Measurements from ENCODE around the gene MBD3L1. TPM values are rescaled to one million over a fixed set of nuclear protein-coding genes. Genes with fewer than 3 reads are reported as not detected.

MBD3L1 gene
- polyA plus RNA-seq, 3 donors: not detected

DNA sequence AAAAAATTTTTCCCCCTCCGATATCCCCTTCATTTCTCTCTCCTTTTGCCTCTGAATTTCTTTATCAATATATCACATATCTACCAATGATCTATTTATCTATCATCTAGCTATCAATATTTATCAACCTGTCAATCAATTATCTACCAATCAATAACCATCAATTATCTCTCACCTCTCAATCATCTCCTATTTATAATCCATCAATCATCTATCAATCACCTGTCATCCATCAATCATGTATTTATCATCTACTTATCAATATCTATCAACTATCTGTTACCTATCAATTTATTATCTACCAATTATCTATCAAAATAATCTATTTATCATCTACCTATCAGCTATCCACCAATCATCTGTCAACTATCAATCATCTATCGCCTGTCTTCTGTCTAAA lies 17.1 kb downstream of the MBD3L1 start:
- Histone ChIP-seq H3K4me2 (replicated peaks; ENCODE audit: extremely low read depth, low read length, poor library complexity, severe bottlenecking) (no peak overlapping the region), H3K4me1 (ENCODE audit: control insufficient read depth in 1 of 2, insufficient read depth in 2 of 2, low read length in 2 of 2) (no peaks in the 10 kb centered on the region), H3K27ac (ENCODE audit: low read depth in 1 of 2, low read length in 2 of 2) (no peak overlapping the region), H3K27me3 (ENCODE audit: control insufficient read depth in 2 of 2, insufficient read depth in 2 of 2, low read length in 2 of 2) (no peaks in the 10 kb centered on the region), H3K36me3 (replicated peaks in 1 of 2; ENCODE audit: control insufficient read depth in 1 of 2, insufficient read depth in 2 of 2, low read length in 2 of 2) (no peaks in the 10 kb centered on the region), H3K79me2 (ENCODE audit: insufficient read depth, low read length) (no peaks in the 10 kb centered on the region), H3K4me3 (replicated peaks in 1 of 3; ENCODE audit: low read depth in 2 of 3, low read length in 3 of 3) (no peak overlapping the region), H4K20me1 (ENCODE audit: insufficient read depth, low read length) (no peaks in the 10 kb centered on the region), H2AFZ (ENCODE audit: insufficient read depth, low read depth, low read length, poor library complexity, severe bottlenecking) (no peak overlapping the region), H3K9me3 (replicated peaks in 1 of 2; ENCODE audit: control insufficient read depth in 1 of 2, insufficient read depth in 1 of 2, low read length in 2 of 2) (peaks cover 15 to 33% of the 10 kb centered on the region in 2 donors), H3K9ac (ENCODE audit: insufficient read depth, low read length, poor library complexity, severe bottlenecking) (no peak overlapping the region)
- no peaks in the 10 kb centered on the region for H3K36me3 Mint-ChIP-seq
- no peaks in the 10 kb centered on the region for H3K4me1 Mint-ChIP-seq
- H3K4me3 Mint-ChIP-seq: no peak overlapping the region
- H3K27ac Mint-ChIP-seq: no peak overlapping the region
- no peak for DNase-seq
- intact Hi-C loops (cut with micrococcal nuclease): no loop called here
- 91% methylated on average over 2 of the region's 2 CpGs for WGBS (ENCODE audit: insufficient coverage)
- no peak for TF ChIP-seq CTCF (IDR thresholded peaks at IDR 0.05)
- peaks cover 16 to 46% (median 36%) of the 10 kb centered on the region in 7 donors for H3K9me3 Mint-ChIP-seq
- peaks cover under 1 to 4% (median 3%) of the 10 kb centered on the region in 3 donors for H3K27me3 Mint-ChIP-seq (ENCODE audit: low read depth in 3 of 3)

DNA sequence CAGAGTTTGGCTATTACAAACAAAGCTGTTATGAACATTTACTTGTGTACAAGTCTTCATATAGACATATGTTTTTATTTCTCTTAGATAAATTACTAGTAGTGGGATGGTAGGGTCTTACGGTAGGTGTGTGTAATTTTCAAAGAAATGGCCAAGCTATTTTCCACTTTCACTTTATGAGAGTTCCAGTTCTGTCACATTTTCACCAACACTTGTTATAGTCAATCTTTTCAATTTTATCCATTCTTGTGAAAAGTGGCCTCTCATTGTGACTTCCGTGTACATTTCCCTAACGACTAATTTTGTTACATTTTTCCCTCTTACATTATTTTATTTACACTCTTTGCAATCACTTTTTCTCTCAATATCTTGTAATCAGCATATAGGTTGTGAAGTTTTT lies 18.3 kb downstream of the MBD3L1 start:
- Histone ChIP-seq H3K36me3 (replicated peaks in 1 of 2; ENCODE audit: control insufficient read depth in 1 of 2, insufficient read depth in 2 of 2, low read length in 2 of 2) (no peaks in the 10 kb centered on the region), H3K4me1 (ENCODE audit: control insufficient read depth in 1 of 2, insufficient read depth in 2 of 2, low read length in 2 of 2) (no peaks in the 10 kb centered on the region), H3K79me2 (ENCODE audit: insufficient read depth, low read length) (no peaks in the 10 kb centered on the region), H3K4me2 (replicated peaks; ENCODE audit: extremely low read depth, low read length, poor library complexity, severe bottlenecking) (no peak overlapping the region), H3K27ac (ENCODE audit: low read depth in 1 of 2, low read length in 2 of 2) (no peak overlapping the region), H3K4me3 (replicated peaks in 1 of 3; ENCODE audit: low read depth in 2 of 3, low read length in 3 of 3) (no peak overlapping the region), H3K9ac (ENCODE audit: insufficient read depth, low read length, poor library complexity, severe bottlenecking) (no peak overlapping the region), H2AFZ (ENCODE audit: insufficient read depth, low read depth, low read length, poor library complexity, severe bottlenecking) (no peak overlapping the region), H3K9me3 (replicated peaks in 1 of 2; ENCODE audit: control insufficient read depth in 1 of 2, insufficient read depth in 1 of 2, low read length in 2 of 2) (peaks cover 15 to 33% of the 10 kb centered on the region in 2 donors), H4K20me1 (ENCODE audit: insufficient read depth, low read length) (no peaks in the 10 kb centered on the region), H3K27me3 (ENCODE audit: control insufficient read depth in 2 of 2, insufficient read depth in 2 of 2, low read length in 2 of 2) (no peaks in the 10 kb centered on the region)
- Mint-ChIP-seq H3K27ac (no peak overlapping the region), H3K36me3 (no peaks in the 10 kb centered on the region), H3K9me3 (peaks cover 16 to 45% (median 37%) of the 10 kb centered on the region in 7 donors), H3K27me3 (ENCODE audit: low read depth in 3 of 3) (peaks cover 0 to 4% (median 3%) of the 10 kb centered on the region in 3 donors), H3K4me3 (no peak overlapping the region), H3K4me1 (no peaks in the 10 kb centered on the region)
- DNase-seq: no peak
- intact Hi-C loops (cut with micrococcal nuclease): no loop called here
- WGBS (ENCODE audit: insufficient coverage): 100% methylated on average over 1 of the region's 3 CpGs
- TF ChIP-seq CTCF (IDR thresholded peaks at IDR 0.05): no peak

Measured in CD14-positive monocyte (primary cell).